NOMO-1 treated with dmso at 0.1 percent for 144 hours (cell line): ENCODE data around the gene PPP1R18.

Source experiments
- DNase-seq: peaks from one replicate; lab custom pipeline; 2025; ENCODE audit not compliant: unreplicated experiment; lab: John Stamatoyannopoulos, UW

Gene PPP1R18

DNA sequence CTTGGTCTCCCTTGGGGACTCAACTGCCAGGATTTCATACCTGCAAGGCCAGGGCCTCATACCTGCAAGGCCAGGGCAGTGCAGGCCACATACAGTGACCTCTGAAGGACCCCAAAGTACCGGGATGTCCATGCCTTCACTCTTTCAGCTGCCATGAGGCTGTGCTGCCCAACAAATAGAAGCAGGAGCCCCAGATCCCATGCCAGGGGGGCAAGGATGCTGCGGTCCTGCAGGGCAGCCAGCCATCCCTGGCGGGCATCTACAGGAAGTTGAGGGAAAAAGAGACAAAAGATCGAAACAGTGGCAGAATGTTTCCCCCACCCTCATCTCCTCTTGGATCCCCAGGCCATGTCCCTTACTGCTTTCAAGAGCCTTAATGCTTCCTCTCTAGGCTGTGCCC is 3.5 kb upstream of the PPP1R18 start:
- DNase-seq, result no peak

- DNase-seq, result no peak
These were observed 2.8 kb upstream of the PPP1R18 start for GRCh38 chr6:30689022-30689865.

- DNase-seq, result no peak
These were observed 2.1 kb upstream of the PPP1R18 start for GRCh38 chr6:30688569-30688968.

- DNase-seq, result no peak
These were observed 1.4 kb upstream of the PPP1R18 start for GRCh38 chr6:30687659-30688431.

DNA sequence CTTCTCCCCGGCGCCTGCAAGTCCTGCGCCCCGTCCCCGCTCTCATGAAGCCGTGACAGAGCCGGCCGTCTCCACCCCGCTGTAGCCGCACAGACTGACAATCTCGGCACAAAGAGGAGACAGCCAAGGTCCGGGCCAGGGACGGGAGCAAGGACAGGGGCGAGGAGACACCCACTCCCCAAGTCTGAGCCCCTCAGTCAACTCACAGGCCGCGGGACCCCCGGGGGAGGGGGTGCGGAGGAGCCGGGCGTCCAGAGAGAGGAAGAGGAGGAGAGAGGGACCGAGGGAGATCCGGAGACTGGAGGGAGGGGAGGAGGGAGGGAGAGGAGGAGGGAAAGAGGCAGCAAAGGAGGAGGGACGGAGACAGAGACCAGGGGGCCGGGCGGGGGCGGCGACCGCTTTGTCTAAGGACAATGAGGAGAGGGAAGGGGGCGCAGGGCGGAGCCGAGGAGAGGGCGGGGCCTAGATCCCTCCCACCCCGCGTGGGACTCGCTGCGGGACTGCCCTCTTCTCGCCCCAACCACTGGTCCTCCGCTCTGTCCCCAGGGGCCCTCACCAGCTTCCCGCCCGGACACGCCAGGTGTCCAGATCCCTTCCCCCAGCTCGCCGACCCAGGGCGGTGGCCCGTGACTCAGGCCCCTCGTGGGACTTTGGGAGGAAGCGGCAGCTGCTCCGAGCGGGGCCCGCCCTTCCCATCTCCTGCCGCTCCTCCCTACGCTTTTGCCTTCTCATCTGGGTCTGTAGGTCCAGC is 638 bp upstream of the PPP1R18 start:
- DNase-seq, result peak; percentile 80

GRCh38 chr6:30685157-30686008 is 1.1 kb downstream of the PPP1R18 start:
- peak; percentile 13 for DNase-seq

DNA sequence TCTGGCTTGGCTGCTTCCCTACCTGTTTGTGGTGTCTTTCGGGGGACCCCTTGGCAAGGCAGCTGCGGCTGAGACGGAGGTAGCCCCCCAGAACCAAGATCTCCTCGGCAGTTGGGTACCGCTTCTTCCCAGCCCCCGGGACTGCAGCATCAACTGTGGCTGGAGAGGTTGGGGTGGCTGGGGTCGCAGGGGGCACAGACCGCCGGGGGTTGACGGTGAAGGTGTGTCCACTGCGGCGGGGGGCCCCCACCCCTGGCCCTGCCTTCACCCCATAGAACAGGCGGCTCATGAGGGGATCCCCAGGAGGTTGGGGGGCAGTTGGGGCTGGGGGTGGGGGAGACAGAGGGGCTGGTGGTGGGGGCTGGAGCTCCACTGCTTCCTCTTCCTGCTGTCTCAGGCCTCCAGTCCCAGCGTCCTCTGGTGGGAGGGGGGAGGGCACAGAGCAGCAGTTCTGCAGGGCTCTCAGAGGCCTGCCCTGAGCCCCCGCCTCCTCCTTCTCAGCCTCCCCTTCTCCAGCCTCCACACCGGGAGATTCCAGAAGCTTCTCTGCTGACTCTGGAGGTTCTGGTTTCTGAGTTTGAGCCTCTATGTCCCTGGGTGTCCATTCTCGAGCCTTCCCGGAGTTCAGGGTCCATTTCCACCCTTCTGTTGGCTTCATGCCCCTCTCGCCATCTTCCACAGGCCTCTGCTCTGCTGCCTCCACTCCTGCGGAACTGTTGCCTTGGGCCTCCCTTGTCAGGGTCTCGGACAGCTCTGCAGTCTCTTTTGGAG is 1.9 kb downstream of the PPP1R18 start:
- DNase-seq, result peak; percentile 59

GRCh38 chr6:30683980-30684338 is 2.5 kb downstream of the PPP1R18 start:
- DNase-seq, result no peak

- no peak for DNase-seq
These were observed 3.1 kb downstream of the PPP1R18 start for GRCh38 chr6:30683183-30683979.

DNA sequence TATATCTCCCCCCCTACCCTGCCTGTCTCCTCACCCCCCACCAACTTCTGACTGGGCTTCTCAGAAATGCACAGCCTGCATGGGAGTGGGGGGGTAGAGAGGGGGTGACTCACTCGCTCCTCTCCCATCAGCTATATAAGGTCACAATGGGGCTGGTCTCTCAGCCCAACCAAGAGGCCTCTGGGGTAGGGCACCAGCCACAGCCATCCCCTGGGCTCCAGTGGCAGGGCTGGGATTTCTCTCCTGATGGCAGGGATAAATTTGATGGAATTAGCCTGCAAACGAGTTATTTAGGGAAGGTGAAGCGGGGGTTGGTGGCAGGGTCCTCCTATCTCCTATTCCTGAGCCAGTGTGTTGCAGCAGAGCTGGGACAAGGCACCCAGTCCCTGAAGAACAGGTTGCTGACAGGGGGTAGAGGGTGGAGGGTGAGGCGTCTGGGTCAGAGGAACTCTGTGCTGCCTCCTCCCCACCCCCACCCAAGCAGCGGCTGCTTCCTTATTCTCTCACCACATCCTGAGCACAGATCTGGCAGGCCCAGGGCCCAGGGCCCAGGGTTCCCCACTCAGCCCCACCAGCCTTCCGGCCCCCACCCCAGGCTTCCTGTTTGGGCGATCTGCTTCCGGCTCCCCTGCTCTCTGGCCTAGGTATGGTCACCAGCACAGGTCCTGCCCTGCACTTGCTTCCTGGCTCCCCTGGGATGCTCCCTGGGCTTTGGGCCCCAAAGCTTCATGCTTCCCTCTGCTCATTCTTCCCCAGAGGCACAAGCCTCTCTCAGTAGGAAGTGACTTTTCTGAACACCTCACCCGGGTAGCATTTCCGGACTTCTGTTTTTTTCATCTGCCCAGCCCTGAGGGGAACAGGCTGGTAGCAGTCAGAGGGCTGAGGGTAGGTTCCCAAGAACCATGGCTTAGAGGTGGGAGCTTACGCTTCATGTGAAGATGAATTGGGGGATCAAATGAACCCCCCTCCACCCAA is 4.0 kb downstream of the PPP1R18 start:
- DNase-seq, result peak; percentile 97

DNA sequence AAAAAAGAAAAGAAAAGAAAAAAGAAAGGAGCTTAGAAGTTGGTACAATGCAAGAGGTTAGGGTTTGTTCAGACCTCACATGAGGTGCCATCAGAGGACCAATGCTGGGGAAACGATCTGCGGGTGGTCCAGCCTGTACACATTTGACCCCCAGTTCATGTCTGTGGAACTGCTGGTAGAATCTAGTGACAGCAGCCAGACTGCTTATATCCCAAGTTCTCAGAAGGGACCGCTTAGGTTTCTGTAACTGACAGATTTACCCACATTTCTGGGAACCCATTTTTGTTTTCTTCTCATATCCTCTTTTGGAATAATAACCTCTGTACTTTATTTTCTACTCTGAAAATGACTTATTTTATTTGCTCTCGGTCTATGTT is 4.7 kb downstream of the PPP1R18 start:
- no peak for DNase-seq

DNA sequence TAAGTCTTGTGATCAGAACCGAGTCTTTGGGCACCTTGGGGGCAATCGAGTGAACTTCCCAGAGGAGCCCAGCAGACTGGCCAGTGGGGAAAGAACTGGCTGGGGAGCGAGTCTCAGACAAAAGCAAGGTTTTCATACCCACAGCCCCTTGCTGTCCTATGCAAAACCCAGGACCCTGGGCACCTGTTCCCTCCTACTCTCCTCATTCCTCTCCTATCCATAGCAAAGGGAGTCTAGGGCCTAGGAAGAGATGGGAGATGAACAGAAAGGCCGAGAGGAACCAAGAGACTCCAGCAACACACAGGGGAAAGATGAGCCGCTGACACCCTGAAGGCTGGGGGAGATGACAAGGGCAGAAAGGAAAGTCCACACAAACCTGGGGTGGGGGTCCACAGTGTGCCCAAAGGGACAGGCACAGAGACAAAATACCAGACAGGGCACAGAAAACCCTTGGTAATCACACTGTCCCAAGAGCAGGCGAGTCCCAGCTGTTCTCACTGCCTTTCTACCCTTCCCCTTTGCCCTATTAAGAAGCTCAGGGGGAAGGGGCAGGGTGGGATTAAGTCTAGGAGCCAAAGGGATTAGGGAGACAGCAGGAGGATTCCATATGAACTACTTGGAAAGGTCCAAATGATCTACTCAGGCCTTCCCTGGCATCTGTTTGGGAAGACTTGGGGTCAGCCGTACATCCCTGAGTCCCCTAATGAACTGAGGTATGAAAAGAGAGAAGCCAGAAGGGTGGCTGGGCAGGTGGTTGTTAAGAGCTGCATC is 6.5 kb downstream of the PPP1R18 start:
- no peak for DNase-seq

DNA sequence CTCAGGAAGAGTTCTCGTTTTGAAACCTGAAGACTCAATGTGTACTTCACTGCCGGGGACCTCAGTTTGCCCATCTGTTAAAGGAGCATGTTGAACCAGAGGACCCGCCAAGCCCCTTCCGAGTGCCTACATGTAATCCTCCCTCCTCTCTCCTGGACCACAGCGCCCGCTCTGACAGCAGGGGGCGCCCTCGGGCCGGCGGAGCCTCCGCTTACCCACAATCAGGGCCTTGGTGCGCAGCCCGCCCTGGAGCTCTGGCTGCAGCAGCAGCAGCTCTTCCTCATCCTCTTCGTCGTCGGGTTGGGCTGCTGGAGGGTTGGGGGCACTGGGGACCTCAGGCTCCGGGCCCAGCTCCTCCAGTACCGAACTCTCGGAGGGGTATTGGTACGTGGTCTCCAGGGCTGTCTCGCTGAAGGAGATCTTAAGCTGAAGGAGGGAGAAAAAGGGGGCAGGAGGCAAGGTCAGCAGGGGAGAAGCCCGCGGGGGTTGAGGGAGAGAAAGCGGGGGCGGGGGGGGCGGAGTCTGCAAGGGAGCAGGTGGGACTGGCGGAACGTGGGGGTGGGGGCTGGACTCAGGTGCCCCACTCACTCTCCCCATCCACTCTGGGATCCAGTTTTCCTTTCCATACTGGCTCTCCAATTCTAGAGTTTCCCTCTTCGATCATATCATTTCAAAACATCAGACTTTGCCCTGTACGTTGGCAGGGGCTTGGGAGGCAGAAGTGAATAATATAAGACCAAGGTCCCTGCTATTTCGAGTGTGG is 7.3 kb downstream of the PPP1R18 start:
- peak; percentile 74 for DNase-seq

DNA sequence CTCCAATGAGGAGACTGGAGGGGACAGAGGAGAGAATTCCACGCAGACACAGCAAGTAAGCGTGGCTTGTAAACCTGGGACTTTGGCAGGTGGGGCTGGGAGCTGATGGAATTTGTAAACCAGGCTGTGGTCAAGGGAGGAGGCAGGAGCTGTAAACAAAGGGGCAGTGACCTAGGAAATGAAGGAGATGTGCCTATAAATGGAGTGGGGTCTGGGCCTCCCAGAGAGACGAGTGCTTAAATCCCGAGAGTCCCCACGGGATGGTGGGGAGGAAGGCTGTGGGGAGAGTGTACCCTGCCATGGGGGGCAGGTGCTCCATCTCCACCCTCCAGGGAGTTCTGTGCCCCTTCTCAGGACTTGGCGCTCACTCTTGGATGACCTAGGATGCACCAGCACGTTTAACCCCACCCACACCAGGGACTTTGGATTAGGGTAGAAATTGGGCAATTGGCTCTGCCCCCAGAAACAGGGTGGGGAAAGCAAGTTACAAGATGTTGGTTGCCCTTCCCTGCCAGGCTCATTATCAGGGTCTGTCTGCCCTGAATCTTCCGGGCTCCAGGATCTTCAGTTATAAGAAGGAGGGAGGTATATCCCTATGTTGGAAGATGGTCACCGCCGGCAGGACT is 9.7 kb downstream of the PPP1R18 start:
- no peak for DNase-seq

GRCh38 chr6:30672445-30673253 is 13.8 kb downstream of the PPP1R18 start, which contains the start of gene DHX16:
Gene DHX16 (minus strand): TSS chr6:30673006. CDS start chr6:30672841, 165 bp downstream.
- DNase-seq, result peak; percentile 79
